ENCODE results near the gene CYB561A3. TPM values are rescaled to one million over a fixed set of nuclear protein-coding genes. Genes with fewer than 3 reads are reported as not detected.

The CYB561A3 gene
- total RNA-seq, 1 experiment from 2014 or later, result 21.7 TPM

DNA sequence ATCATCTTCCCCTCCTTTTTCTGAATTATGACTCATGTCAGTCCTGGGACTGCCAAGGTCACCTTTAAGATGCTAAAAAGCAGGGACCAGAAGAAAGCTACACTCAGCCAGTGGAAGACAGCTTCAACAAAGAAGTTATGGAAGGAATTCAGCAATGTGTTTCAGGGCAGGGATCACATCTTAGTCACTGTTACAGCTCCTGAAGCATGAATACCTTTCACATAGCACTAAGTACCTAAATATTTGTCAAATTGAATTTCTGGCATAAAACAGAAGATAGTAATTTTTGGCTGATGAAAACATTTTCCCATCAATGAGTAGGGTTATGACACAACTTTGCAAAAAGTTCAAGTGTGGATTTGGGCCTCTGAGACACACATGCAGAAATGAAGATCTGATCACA lies 34.0 kb downstream of the CYB561A3 start:
- H3T11ph ChIP-seq (ENCODE audit: low read length), result no peak overlapping the region
- H2BK120ac ChIP-seq (ENCODE audit: low read depth, low read length, poor library complexity, severe bottlenecking), result no peak overlapping the region
- Mint-ChIP-seq H3K27ac (peak overlapping the region in 1 of 3 experiments; percentile 46; a peak in 1 of 7 replicates), H3K4me1 (peaks cover 17 to 18% of the 10 kb centered on the region in 2 experiments), H3K9me3 (no peaks in the 10 kb centered on the region), H3K4me3 (no peak overlapping the region), H3K27me3 (ENCODE audit: low read depth) (no peaks in the 10 kb centered on the region), H3K36me3 (ENCODE audit: insufficient read depth in 1 of 3, low read depth in 3 of 3) (peaks cover 48 to 81% (median 75%) of the 10 kb centered on the region in 3 experiments; a peak in 6 of 7 replicates)
- H4K91ac ChIP-seq (ENCODE audit: insufficient read length, low read depth, low read length), result no peak overlapping the region
- no peak overlapping the region for H3K23ac ChIP-seq (ENCODE audit: insufficient read length, low read depth, low read length)
- H3K9me3 ChIP-seq (ENCODE audit: control insufficient read depth, low read depth, low read length), result no peaks in the 10 kb centered on the region
- peaks cover 6% of the 10 kb centered on the region for H3K23me2 ChIP-seq (ENCODE audit: insufficient read length, low read depth, low read length, poor library complexity, severe bottlenecking)
- H3K79me2 ChIP-seq (ENCODE audit: insufficient read depth, low read length), result peaks cover 28% of the 10 kb centered on the region
- H4K5ac ChIP-seq (ENCODE audit: insufficient read length, low read depth, low read length), result no peak overlapping the region
- H2BK5ac ChIP-seq (ENCODE audit: insufficient read length, low read length), result no peak overlapping the region
- TF ChIP-seq, protein P1, sequence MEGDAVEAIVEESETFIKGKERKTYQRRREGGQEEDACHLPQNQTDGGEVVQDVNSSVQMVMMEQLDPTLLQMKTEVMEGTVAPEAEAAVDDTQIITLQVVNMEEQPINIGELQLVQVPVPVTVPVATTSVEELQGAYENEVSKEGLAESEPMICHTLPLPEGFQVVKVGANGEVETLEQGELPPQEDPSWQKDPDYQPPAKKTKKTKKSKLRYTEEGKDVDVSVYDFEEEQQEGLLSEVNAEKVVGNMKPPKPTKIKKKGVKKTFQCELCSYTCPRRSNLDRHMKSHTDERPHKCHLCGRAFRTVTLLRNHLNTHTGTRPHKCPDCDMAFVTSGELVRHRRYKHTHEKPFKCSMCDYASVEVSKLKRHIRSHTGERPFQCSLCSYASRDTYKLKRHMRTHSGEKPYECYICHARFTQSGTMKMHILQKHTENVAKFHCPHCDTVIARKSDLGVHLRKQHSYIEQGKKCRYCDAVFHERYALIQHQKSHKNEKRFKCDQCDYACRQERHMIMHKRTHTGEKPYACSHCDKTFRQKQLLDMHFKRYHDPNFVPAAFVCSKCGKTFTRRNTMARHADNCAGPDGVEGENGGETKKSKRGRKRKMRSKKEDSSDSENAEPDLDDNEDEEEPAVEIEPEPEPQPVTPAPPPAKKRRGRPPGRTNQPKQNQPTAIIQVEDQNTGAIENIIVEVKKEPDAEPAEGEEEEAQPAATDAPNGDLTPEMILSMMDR (conservative IDR thresholded peaks at IDR 0.05), result no peak
- no peak for DNase-seq
- H3K56ac ChIP-seq (ENCODE audit: insufficient read length, low read depth, low read length), result no peak overlapping the region
- no peak overlapping the region for H2BK12ac ChIP-seq (ENCODE audit: insufficient read length, low read depth, low read length)
- H2AK5ac ChIP-seq (ENCODE audit: insufficient read length, low read length), result no peak overlapping the region
- H3K4ac ChIP-seq (ENCODE audit: low read depth, low read length), result no peak overlapping the region
- H4K20me1 ChIP-seq (ENCODE audit: control insufficient read depth, insufficient read depth, insufficient read length), result no peaks in the 10 kb centered on the region
- no peak overlapping the region for H3K4me2 ChIP-seq (ENCODE audit: insufficient read depth, insufficient read length, low read length)
- peaks cover 5% of the 10 kb centered on the region; the same call in 1 of the 2 replicates for H3K4me1 ChIP-seq (ENCODE audit: insufficient read depth, low read length)
- H3K27me3 ChIP-seq (ENCODE audit: insufficient read depth, low read length), result no peaks in the 10 kb centered on the region; the same call in 1 of the 2 replicates
- no peaks in the 10 kb centered on the region for H3K79me1 ChIP-seq (ENCODE audit: insufficient read depth, low read depth, low read length, poor library complexity, severe bottlenecking)
- no peak overlapping the region for H2BK20ac ChIP-seq (ENCODE audit: low read depth, low read length, poor library complexity, severe bottlenecking)
- no peak overlapping the region for H2AFZ ChIP-seq (ENCODE audit: low read length)
- no peak overlapping the region for H3K9ac ChIP-seq (ENCODE audit: extremely low read depth, insufficient read length, low read length)
- H4K8ac ChIP-seq (replicated peaks; ENCODE audit: insufficient read length, low read depth, low read length), result no peak overlapping the region
- H3K18ac ChIP-seq (ENCODE audit: insufficient read length, low read depth, low read length), result no peak overlapping the region
- no peak overlapping the region for H3K14ac ChIP-seq (ENCODE audit: insufficient read depth, low read length)
- no peak overlapping the region for H3K27ac ChIP-seq (ENCODE audit: insufficient read length, low read depth, low read length)
- no peak overlapping the region for H2BK15ac ChIP-seq (ENCODE audit: low read depth, low read length)
